ENCODE measurements around the gene PICALM. TPM values are rescaled to one million over a fixed set of nuclear protein-coding genes. Genes with fewer than 3 reads are reported as not detected.

PICALM gene
- total RNA-seq, 2 donors from 2014 or later = 97.8 to 132 TPM

DNA sequence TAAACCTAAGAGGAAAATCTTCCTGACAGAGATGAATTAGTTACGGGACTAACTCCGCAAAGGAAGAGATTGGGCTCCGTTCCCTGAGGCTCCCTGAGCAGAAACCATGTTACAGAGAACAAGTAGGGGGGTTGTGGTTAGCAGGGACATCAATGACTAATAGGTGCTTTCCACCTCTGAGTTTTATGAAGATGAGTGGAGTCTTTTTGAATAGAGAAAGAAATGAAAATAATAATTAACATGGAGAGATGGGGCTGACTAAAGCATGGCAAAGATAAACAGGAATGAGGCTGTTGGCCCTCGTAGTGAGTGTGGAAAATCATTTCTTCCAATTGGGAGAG is 47.5 kb upstream of the PICALM start:
- Histone ChIP-seq H3K4me1 (peaks cover 14% of the 10 kb centered on the region), H3K4me3 (no peak overlapping the region), H3K27me3 (no peaks in the 10 kb centered on the region), H3K9me3 (no peaks in the 10 kb centered on the region), H3K36me3 (replicated peaks in 1 of 2; ENCODE audit: insufficient read depth in 1 of 2, low read depth in 2 of 2) (no peaks in the 10 kb centered on the region), H3K27ac (peak overlapping the region in 2 of 4 donors; percentile 13 to 63)
- ATAC-seq = peak; percentile 52
- peak in 1 of 4 donors; percentile 18 for DNase-seq
- 60 to 66% methylated on average over 4 of the region's 4 CpGs for WGBS, 2 donors
- intact Hi-C loops (cut with DNase I) = no loop called here
- TF ChIP-seq, protein P1, sequence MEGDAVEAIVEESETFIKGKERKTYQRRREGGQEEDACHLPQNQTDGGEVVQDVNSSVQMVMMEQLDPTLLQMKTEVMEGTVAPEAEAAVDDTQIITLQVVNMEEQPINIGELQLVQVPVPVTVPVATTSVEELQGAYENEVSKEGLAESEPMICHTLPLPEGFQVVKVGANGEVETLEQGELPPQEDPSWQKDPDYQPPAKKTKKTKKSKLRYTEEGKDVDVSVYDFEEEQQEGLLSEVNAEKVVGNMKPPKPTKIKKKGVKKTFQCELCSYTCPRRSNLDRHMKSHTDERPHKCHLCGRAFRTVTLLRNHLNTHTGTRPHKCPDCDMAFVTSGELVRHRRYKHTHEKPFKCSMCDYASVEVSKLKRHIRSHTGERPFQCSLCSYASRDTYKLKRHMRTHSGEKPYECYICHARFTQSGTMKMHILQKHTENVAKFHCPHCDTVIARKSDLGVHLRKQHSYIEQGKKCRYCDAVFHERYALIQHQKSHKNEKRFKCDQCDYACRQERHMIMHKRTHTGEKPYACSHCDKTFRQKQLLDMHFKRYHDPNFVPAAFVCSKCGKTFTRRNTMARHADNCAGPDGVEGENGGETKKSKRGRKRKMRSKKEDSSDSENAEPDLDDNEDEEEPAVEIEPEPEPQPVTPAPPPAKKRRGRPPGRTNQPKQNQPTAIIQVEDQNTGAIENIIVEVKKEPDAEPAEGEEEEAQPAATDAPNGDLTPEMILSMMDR (IDR thresholded peaks at IDR 0.05) = no peak

DNA sequence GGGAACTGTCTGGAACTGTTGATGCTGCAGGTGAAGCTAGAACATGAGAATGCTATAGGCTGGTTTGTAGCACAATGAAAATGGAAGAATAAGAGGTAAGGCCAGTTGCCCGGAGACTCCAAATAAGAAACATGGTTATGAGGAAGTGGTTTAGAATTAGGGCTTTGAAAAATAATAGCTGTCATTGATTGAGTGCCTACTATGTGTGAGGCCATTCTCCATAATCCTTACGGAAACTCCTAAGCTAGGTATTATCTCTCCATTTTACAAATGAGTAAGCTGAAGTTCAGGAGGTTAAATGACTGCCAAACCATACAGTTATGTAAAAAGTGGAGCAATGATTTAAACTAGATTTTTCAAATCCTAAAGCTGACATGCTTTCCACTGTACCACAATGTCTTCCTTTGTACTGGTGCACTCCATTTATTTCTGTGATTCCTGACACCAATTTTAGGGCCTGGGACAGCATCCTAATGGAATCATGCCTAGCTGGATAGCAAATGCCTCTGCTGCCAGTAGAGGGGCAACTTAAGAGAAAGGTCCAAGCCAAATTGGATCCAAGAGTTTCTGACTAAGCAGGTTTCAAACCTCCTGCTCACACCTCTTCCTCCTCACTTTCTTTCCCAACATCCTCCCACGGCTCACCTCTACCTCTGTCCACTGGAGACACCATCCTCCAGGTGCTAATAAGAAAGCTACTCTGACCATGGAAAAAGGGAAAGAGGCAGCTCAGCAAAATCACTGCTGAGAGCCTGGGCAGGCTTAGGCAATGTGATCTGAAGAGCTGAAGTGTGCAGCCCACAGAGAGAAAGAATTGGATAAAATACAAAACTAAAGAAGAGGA is 46.9 kb upstream of the PICALM start:
- no peaks in the 10 kb centered on the region for H3K36me3 ChIP-seq (replicated peaks in 1 of 2; ENCODE audit: insufficient read depth in 1 of 2, low read depth in 2 of 2)
- TF ChIP-seq, protein P1 (IDR thresholded peaks at IDR 0.05) = no peak
- no peak for TF ChIP-seq POLR2A (IDR thresholded peaks at IDR 0.05)
- peaks cover 14% of the 10 kb centered on the region for H3K4me1 ChIP-seq
- no peak for DNase-seq
- H3K9me3 ChIP-seq = no peaks in the 10 kb centered on the region
- H3K4me3 ChIP-seq = no peak overlapping the region
- peak overlapping the region in 2 of 4 donors; percentile 13 to 63 for H3K27ac ChIP-seq
- intact Hi-C loops (cut with DNase I) = no loop called here
- peak; percentile 47 for ATAC-seq
- WGBS, 2 donors = 71 to 79% methylated on average over 3 of the region's 3 CpGs
- no peaks in the 10 kb centered on the region for H3K27me3 ChIP-seq

DNA sequence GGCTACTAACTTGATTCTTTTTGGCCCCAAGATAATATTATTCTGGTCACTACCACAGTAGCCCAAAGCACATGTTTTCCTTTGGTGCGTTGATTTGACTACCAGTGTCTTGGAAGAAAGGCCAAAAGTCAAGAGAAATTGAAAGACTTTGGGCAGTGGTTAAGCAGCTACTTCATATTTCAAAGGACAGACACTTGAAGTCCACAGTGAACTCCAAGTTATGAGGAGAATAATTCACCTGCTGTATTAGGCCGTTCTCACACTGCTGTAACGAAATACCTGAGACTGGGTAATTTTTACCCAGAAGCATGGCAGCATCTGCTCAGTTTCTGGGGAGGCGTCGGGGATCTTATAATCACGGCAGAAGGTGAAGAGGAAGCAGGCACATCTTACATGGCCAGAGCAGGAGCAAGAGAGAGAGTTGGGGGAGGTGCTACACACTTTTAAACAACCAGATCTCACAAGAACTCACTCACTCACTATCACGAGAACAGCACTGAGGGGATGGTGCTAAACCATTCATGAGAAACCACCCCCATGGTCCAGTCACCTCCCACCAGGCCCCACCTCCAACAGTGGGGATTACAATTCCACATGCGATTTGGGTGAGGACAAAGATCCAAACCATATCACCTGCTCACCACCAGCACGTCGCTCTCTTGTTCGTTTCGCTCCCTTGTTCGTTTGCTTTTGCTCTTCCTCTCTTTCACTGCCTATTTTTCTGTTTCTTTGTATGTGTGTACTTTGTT is 40.2 kb upstream of the PICALM start:
- H3K4me1 ChIP-seq = no peaks in the 10 kb centered on the region
- intact Hi-C loops (cut with DNase I) = no loop called here
- WGBS, 2 donors = 84 to 85% methylated on average over 13 of the region's 13 CpGs
- ATAC-seq (no peak), DNase-seq (no peak)
- TF ChIP-seq POLR2A (IDR thresholded peaks at IDR 0.05) = no peak
- TF ChIP-seq, protein P1 (IDR thresholded peaks at IDR 0.05) = no peak
- no peaks in the 10 kb centered on the region for H3K9me3 ChIP-seq
- H3K27me3 ChIP-seq = no peaks in the 10 kb centered on the region
- no peak overlapping the region for H3K27ac ChIP-seq
- H3K36me3 ChIP-seq (replicated peaks in 1 of 2; ENCODE audit: insufficient read depth in 1 of 2, low read depth in 2 of 2) = no peaks in the 10 kb centered on the region
- no peak overlapping the region for H3K4me3 ChIP-seq

DNA sequence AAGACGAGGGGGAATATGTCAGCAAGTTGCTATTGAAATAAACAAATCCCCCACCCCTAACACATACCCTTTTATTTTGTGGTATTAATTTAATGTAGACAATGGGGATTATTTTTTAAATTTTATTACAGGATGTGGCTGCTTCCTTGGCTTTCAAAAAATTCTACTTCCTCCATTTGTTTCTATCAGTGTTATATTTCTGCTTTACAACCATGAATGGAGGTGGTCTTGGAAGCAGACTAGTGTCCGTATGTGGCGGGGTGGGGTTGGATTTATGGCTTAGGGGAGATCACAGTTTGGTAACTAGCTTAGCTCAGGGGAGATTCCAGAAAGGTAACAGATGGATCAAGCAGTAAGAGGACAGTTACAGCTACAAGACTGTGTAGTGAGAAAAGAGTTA is 39.3 kb upstream of the PICALM start:
- intact Hi-C loops (cut with DNase I) = no loop called here
- no peak for ATAC-seq

More for the DNA sequence above, 39.3 kb upstream of the PICALM start:
- Histone ChIP-seq H3K4me1 (no peaks in the 10 kb centered on the region), H3K4me3 (no peak overlapping the region), H3K36me3 (replicated peaks in 1 of 2; ENCODE audit: insufficient read depth in 1 of 2, low read depth in 2 of 2) (no peaks in the 10 kb centered on the region), H3K27ac (no peak overlapping the region), H3K27me3 (no peaks in the 10 kb centered on the region), H3K9me3 (no peaks in the 10 kb centered on the region)
- no peak for DNase-seq
- TF ChIP-seq, protein P1 (IDR thresholded peaks at IDR 0.05) = no peak
- no peak for TF ChIP-seq POLR2A (IDR thresholded peaks at IDR 0.05)
- WGBS, 2 donors = 59 to 71% methylated on average over 3 of the region's 3 CpGs
